Daoy (cell line): ENCODE results near the gene KREMEN2. TPM values are rescaled to one million over a fixed set of nuclear protein-coding genes. Genes with fewer than 3 reads are reported as not detected.
"Not testable (repeated sequence)": the region's sequence is repeated elsewhere in the genome, so short reads cannot be mapped to it uniquely, and the experiment has no call there.

Source experiments
- DNase-seq: peaks from one replicate; pipeline ENCODE4 v3.0.0-alpha.2; 2015; ENCODE audit warnings: low read depth
- total RNA-seq: library from RNA; depleted of rRNA; stranded (reverse); fragments of >200 nt; shearing (Covaris generic); gene quantifications from 2 replicates; pipeline ENCODE4 v1.2.3, GENCODE V29; 2014

KREMEN2 gene
- total RNA-seq, 1 experiment from 2014 or later: 1.3 TPM

DNA sequence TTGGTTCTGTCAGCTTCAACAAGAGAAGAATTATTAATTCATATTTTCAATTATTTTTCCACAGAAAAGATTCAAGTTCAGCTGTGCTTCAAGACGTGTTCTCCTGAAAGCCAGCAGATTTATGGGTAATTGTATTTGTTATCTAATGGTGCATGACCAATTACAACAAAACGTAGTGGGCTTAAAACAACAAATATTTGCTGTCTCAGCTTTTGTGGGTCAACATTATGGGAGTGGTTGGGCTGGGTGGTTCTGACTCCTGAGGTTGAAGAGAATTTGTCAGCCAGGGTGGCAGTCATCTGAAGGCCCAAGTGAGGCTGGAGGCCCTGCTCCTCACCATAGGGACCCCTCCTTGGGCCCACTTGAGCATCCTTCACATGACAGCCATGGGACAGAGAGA lies 24.1 kb upstream of the KREMEN2 start:
- DNase-seq: no peak

DNA sequence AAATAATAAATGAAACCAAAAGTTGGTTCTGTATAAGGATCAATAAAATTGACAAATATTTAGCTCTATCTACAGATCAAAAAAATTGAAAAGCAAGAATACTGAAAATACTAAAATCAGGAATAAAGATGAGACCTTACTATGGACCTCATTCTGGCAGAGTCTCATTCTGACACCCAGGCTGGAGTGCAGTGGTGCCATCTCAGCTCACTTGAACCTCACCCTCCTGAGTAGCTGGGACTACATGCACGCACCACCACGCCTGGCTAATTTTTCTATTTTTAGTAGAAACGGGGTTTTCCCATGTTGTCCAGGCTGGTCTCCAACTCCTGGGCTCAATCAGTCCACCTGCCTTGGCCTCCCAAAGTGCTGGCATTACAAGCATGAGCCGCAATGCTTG lies 22.0 kb upstream of the KREMEN2 start:
- DNase-seq: no peak

DNA sequence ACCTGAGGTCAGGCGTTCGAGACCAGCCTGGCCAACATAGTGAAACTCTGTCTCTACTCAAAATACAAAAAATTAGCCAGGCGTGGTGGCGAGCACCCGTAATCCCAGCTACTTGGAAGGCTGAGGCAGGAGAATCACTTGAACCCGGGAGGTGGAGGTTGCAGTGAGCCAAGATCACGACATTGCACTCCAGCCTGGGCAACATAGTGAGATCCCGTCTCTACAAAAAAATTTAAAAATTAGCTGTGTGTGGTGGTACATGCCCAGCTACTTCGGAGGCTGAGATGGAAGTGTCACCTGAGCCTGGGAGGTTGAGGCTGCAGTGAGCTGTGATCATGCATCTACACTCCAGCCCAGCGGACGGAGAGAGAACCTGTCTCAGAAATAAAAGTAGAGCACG lies 20.4 kb upstream of the KREMEN2 start:
- not testable (repeated sequence) for DNase-seq

DNA sequence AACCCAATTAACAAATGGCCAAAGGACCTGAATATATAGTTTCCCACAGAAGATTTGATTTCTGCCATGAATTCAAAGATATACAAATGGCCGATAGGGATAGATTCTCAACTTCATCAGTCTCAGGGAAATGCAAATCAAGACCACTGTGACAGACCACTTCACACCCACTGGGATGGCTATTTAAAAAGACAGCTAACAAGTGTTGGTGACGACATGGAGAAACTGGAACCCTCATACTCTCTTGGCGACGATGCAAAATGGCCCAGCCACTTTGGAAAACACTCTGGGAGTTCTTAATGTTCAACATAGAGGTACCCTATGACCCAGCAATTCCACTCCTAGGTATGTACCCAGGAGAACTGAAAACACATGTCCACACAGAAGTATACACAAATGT lies 17.4 kb upstream of the KREMEN2 start:
- no peak for DNase-seq

DNA sequence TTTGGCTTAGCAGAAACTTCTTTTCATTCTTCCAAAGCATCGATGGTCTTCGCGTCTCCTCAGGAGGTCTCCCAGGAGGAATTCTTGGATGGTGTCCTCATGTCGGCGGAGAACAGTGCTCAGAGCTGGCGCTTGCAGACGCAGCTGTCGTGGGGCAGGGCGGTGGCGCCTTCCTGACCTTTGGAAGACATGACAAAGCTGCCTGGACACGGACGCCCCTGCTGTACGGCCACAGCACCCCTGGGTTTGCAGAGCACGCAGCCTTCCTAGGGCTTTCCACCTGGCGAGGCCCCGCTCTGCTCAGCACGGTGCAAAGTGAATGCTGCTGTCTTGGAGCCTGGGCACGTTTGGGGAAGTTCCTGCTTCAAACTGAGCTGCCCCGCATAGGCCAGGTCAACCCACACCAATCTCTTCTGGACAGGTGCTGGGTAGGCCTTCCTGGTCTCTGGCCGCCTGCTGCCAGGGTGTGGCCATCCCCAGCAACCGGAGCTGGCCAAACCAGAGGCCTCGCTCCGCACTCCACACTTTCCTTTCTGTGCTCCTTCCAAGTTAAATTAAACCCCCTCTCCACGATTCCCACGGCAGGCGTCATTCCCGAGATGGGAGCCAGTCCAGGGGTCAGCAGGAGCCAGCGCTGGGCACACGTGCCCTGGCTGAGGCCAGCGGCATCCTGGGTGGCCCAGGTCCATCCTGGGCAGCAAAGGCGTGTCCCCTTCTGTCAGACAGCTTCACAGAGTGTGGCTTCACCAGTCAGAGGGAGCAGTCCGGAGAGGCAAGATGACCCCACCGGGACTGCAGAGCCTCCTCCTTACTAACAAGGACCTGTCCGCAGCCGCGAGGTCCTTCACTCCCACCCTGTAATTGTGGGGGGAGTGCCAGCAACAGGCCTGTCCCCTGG lies 15.0 kb upstream of the KREMEN2 start:
- no peak for DNase-seq

DNA sequence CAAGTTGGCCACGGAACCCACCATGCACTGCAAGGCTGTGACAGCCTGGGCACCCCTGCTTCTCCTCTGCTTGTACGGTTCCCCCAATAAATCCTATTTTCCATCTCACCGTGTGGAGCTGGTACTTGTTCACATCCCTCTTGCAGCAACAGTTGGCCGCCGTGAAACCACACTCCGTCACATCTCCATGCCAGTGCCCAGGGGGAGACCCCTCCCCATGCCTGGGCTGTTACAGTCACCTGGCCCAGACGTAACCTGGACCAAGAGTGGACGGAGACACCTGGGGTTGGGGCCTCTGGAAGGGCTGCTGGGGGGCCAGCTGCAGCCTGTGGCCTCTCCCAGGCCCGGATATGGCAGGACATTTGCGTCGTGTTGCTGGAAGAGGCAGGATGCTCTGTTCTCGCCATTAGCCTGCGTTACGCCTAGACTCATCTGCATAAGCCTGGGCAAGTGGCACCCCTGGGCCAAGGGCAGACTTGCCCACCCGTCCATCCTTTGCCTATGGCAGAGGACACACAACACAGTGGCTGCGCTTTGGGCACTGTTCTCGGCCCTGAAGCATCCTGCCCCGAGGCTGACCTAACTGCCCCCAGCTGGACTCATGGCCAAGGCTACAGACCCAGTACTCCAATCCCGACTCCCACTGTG lies 14.2 kb upstream of the KREMEN2 start:
- DNase-seq: no peak

DNA sequence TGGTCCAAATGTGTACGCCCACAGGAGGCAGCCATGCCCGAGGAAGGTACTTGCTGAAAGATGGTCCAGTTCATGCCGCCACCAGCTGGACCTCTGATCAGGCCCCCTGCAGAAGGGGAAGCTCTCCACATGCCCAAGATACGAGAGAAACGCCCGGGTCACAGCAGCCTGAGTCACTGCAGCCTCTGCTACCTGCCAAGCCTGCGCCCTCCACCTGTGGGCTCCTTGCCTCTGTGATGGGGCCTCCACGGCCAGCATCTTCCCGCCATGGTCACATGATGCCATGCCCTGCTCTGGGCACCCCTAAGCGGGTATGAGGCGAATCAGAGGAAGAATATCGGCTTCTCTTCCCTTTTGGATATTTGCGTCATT lies 13.7 kb upstream of the KREMEN2 start:
- no peak for DNase-seq

DNA sequence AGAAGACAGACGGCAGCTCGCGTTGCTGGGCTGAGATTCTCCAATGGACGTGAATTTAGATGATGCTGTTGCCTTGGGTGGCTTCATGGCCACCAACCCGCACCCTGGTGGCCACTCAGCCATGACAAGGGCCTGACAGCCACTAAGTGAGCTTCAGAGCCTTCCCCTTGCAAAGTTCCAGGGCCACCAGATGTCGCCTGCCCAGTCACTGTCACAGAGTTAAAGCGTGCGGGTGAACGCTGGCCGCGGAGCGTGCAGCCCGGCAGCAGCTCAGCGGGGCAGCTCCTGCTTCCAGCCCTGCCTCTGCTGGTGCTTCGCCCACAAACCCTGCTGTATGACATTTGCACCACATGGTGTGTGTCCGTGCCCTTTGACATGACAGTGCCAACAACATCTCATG lies 13.3 kb upstream of the KREMEN2 start:
- no peak for DNase-seq

DNA sequence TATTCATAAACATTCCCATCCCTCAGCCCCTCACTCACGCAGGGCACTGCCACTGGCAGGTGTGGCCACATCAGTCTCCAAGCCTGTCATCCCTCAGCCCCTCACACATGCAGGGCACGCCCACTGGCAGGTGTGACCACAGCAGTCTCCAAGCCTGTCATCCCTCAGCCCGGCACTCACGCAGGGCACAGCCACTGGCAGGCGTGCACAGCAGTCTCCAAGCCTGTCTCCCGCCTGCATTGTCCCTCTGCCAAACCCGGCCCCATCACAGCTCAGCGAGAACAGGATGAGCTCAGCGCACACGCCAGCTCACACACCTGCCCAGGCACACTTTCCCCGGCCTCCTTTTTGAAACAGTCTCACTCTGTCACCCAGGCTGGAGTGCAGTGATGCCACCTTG lies 11.4 kb upstream of the KREMEN2 start:
- DNase-seq: no peak

DNA sequence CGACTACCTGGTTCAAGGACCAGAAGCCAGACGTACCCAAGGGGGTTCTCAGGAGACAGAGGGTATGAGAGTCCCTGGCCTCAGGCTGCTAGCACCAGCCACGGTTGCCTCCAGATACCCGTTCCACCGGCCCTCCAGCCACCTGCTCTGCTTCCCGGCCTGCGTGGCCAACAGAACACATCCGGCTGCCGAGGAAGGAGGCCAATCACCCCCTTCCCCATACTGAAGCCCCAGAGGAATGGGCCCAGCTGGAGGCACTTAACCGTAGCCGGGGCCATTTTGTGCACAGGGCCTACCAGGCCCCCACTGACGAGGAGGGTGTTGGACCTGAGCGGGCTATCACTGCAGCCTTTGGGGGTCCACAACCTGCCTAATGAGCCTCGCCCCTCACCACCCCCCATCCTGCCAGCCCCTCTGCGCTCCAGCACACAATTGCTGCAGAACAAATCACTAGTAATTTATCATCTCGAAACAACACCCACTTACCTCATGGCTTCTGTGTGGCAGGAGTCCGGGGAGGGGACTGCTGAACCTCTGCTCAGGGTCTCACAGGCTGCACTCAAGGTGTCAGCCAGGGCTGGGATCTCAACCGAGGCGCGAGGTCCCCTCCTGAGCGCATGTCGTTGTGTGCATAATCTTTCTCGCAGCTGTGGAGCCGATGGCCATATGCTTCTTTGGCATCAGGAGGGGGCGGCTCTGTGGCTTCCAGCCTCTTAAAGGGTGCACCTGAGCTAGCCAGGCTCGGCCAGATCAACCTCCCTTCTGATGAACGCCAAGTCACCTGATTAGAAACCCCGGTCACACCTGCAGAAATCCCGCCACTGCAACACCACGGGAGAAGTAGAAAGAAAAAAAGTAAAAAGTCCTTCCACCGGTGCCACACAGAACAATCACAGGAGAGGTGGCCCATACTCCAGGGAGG lies 10.1 kb upstream of the KREMEN2 start:
- no peak for DNase-seq

DNA sequence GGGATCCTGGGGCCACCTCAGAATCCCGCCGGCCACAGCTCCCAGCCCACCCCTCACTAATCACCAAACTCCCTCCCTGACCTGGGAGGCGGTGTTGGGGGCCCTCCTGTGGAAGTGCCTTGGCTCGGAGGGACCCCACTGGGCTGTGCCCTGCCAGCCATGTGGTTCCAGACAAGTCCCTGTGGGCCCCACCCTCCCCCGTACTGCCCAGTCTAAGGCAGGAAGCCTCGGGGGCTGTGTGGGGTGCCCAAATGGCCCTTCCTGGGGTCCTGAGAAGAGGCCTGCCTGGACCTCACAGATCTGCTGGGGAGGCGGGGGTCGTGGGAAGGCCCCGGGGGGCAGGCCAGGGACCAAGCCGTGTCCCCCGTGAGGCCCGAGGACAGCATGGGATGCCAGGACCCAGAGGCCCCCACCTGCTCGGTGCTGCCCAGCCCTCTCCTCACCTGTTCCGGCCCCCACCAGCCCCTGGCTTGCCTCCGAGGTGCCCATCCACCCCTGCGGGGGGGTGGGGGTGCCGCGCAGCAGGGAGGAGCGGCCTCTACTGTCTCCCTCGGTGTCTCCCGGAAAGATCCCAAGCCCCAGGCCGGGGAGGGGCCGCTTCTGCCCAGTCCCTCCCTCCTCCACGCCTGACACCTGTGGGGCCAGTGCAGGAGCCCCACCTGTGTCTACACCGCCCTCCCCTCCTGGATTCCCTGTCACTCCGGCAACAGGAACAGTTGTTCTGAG lies 9.3 kb upstream of the KREMEN2 start:
- no peak for DNase-seq

DNA sequence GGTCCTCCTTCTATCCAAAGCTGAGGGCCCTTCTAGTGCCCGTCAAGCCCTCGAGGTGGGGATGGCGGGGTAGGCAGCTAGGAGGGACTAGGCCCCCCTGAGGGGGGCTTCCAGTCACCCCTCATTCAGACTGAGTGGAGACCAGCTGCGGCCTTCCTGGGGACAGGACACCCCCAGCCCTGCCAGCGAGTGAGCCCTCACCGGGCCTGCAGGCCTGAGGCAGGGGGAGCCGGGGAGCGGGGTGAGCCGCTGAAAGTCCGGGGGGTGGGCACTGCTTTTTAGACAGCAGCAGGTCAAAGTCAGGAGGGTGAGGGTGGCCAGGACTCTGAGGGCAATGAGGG lies 8.7 kb upstream of the KREMEN2 start:
- no peak for DNase-seq

DNA sequence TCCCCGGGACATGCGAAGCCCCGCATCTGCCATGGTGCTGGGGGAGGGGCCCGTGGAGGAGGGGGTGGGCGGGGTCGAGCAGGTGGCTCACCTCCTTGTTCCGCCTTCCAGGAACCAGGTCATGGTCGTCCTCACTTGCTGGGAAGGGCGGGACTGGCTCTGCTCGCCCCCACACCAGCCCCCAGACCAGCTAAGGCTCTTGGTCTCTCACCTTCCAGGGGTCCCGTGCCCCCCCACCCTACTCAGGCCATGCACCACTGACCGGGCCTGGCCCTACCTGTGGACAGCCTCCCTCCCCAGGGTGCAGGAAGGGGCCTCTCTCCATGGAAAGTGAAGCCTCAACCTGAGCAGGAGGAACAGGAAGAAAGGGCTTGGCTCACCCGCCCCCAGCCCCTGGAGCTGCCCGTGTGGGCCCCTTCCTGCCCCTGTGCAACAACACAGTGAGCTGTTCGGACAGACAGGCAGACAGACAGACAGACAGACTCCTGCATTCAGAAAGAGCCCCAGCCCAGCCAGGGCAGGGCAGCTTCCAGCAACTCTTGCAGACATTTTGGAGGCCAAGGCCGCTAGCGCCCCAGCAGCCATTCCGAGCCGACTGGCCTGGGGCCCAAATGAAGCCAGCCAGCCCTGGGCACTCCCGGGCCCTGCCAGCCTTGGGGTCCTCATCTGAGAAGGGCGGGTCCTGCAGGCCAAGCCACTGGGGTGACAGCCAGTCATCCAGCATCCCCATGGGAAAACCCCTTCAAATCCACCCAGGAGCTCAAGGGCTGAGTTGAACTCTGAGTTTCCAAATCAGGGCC lies 8.1 kb upstream of the KREMEN2 start:
- DNase-seq: no peak

DNA sequence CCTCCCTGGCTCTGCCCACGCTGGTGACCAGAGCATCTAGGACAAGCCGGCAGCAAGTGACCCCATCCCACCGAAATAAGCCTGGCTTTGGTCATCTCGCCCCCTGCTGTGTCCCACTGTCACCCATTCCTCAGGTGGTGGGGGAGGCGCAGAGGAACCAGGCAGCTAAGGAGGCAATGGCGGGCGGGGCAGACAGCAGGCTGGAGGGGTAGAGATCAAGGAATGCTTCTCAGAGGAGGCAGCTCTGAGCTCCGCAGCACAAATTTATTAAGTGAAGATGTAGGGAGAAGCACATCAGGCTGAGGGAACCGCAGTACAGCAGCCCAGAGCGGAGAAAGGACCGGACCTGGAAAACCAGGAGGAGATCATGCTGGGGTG lies 7.5 kb upstream of the KREMEN2 start:
- DNase-seq: no peak

DNA sequence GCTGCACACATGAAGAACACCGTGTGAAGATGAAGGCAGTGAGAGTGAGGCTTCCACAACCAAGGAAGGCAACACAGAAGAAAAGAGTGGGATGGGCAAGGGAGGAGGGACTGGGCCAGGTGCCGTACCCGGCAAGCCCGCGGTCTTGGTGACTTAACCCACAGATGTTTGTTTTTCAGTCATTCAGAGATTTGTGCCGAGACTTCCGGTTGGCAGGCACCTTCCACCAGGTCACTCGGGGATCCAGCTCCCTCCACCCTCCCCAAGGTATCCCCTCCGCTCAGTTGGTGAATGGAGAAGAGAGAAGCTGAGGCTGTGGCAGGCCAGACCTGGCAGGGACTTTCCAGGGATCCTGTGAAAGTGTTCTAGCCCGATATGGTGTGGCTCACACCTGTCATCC lies 4.9 kb upstream of the KREMEN2 start:
- no peak for DNase-seq

DNA sequence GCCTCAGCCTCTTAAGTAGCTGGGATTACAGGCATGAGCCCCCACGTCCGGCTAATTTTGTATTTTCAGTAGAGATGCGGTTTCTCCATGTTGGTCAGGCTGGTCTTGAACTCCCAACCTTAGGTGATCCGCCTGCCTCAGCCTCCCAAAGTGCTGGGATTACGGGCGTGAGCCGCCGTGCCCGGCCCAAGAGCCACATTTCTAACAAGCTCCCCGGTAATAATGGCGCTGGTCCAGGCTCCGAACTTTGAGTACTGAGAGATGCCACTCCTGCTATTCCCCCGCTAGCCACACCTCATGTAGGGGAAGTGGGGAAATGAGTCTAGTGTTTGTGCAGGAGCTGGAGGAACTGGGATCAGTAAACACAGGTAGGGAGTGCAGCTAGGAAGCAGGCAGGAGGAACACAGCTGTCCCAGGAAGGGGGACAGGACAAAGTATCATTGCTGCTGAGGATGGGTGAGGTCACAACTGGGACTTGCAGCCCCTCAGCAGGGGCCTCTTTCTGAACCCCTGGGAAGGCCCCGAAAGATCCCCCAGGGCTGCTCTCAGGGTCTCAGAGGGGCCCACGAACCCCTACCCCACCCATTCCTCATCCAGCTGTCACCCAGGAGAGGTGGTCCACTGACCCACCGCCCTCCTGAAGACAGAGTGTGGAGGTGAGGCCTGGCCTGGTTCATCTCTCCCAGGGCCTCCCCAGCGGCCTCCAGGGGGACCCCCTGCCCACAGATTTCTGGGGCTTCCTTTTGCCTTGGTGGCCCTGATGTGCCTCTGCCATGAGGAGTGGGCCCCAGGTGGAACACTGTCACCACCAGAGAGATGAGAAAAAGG lies 3.7 kb upstream of the KREMEN2 start:
- no peak for DNase-seq

DNA sequence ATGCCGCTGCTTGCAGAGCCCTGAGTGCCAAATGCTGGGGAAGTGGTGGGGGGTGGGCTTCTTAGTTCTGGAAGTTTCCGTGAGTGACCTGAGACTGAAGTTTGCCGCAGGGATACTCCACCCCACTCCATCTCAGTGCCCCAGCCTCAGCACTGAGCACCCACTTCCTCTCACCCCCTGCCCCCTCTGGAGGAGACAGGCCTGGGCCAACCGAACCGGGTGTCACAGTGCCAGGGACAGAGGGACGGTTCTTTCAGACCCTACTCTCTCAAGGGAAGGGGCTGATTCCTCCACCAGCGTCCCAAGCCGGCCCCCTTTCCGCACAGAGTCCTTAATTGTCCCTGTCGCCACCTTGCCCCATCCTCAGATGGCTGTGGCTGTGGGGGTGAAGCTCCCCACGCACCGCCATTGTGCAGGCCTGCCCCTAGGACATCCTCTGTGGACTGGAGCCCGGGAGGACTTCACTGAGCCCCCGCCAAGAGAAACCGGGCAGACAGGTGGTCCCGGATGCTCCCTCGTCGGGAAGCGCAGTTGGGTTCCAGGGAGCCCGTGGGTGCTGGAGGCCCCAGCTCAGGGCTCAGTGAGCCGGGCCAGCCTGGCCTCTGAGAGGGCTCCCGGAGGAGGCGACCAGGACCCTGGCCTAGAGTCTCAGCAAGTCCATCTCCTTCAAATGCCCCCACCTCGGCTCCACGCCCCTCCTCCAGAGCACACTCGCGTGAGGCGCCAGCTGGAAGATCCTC lies 1.6 kb upstream of the KREMEN2 start:
- no peak for DNase-seq

DNA sequence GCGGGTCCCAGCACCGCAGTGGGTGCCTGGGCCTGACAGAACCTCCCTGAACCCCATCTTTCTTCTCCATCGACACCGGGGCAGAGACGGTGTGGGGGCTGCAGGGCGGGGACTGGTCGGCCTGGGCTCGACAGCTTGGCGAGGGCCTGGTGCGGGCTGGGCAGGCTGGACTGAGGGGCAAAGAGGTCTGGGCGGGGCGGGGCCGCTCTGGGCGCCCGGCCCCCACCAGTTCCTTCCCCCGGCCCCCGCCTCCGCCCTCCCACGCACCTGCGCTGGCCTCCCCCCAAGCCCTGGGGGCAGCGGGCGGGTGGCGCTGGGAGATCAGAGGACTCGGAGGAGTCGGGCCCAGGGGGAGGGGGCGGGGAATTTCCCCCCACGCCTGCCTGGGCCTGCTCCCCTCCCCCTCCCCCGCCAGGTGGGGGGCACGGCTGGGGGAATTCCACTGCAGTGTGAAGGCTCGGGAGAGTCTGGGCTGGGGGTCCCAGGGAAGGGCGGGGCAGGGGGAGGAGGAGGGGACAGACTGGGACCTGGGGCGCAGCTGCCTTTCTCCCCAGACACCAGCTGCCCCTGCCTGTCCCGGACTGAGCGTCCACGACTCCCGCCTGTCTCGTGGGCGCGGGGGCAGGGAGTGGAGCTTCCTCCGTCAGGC lies 877 bp upstream of the KREMEN2 start:
- DNase-seq: peak; percentile 11
